Tibial artery (tissue), 4 donors: ENCODE measurements around the gene GRID2.
"Not testable (repeated sequence)": the region's sequence is repeated elsewhere in the genome, so short reads cannot be mapped to it uniquely, and the experiment has no call there.

ENCODE experiments used
- DNase-seq, 2 donors: peaks; one replicate each; pipeline ENCODE4 v3.0.0-alpha.2; 2019
- H3K27ac ChIP-seq, 2 donors: fragments of 200-600 bp; sonication (generic) in 1 of 2; 1 replicate in 1 of 2; 2 replicates in 1 of 2; pipeline ENCODE4 v1.5.1; 2018 to 2019; ENCODE audit warnings: mild to moderate bottlenecking in 1 of 2
- H3K27me3 ChIP-seq, 2 donors: fragments of 200-600 bp; sonication (generic) in 1 of 2; one replicate each; pipeline versions ENCODE4 v1.5.1 to v1.6.0; 2016 to 2019
- H3K36me3 ChIP-seq, 3 donors: fragments of 200-600 bp; sonication (generic) in 2 of 3; one replicate each; pipeline ENCODE4 v1.5.1; 2016 to 2019; ENCODE audit warnings: mild to moderate bottlenecking in 2 of 3
- H3K4me1 ChIP-seq, 4 donors: fragments of 200-600 bp; sonication (generic) in 2 of 4; 1 replicate in 3 of 4; 2 replicates in 1 of 4; pipeline ENCODE4 v1.5.1; 2016 to 2019
- H3K4me3 ChIP-seq, 2 donors: fragments of 200-600 bp; sonication (generic) in 1 of 2; 1 replicate in 1 of 2; 2 replicates in 1 of 2; pipeline ENCODE4 v1.5.1; 2018 to 2019; ENCODE audit warnings: mild to moderate bottlenecking in 2 of 2
- H3K9me3 ChIP-seq, 3 donors: fragments of 200-600 bp; sonication (generic) in 1 of 3; one replicate each; pipeline ENCODE4 v1.5.1; 2016 to 2019
- CTCF ChIP-seq, 2 experiments: fragments of 200-600 bp in 1 of 2; fragments of 450-650 bp in 1 of 2; IDR thresholded peaks; one replicate each; pipeline ENCODE4 v1.5.1; 2017 to 2019; ENCODE audit warnings: antibody characterized with exemption in 2 of 2, mild to moderate bottlenecking in 1 of 2, moderate library complexity in 1 of 2
- intact Hi-C: fragments of 100-400 bp; cut with DNase I; formaldehyde crosslinking; loops from one replicate; pipeline ENCODE4 v1.15.0; 2023; ENCODE audit warnings: low total_unique reads

GRID2 gene

DNA sequence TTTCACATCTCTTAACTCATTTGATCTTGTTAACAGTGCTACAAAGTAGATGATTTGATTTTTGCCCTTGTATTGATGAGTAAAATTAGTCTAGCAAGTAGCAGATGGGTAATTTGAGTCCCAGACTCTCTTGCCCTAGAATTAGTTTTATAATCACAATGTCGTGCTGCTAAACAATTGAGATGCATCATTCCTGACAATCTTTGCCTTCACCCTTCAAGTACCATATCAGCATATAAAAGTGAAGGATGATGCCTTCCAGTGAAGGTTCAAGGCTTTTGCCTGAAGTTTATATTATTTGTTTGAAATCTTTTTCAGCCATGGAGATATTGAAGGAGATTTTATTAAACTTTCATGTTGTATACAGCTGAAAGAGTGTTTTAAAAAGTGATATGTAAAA, 141.4 kb downstream of the GRID2 start:
- Histone ChIP-seq H3K27me3 (no peaks in the 10 kb centered on the region), H3K4me3 (no peak overlapping the region), H3K9me3 (no peaks in the 10 kb centered on the region), H3K4me1 (no peaks in the 10 kb centered on the region), H3K27ac (no peak overlapping the region), H3K36me3 (no peaks in the 10 kb centered on the region)
- no peak for DNase-seq
- TF ChIP-seq CTCF (IDR thresholded peaks at IDR 0.05), result no peak
- intact Hi-C loops, result no loop called here

GRCh38 chr4:92447255-92447905, 143.6 kb downstream of the GRID2 start:
- Histone ChIP-seq H3K4me1 (no peaks in the 10 kb centered on the region), H3K36me3 (no peaks in the 10 kb centered on the region), H3K27ac (no peak overlapping the region), H3K4me3 (no peak overlapping the region), H3K9me3 (no peaks in the 10 kb centered on the region), H3K27me3 (no peaks in the 10 kb centered on the region)
- DNase-seq, result no peak
- TF ChIP-seq CTCF (IDR thresholded peaks at IDR 0.05), result no peak
- intact Hi-C loops, result no loop called here

GRCh38 chr4:92448176-92448575, 144.4 kb downstream of the GRID2 start:
- H3K27ac ChIP-seq, H3K27me3 ChIP-seq, DNase-seq, H3K4me1 ChIP-seq, H3K4me3 ChIP-seq, H3K36me3 ChIP-seq, H3K9me3 ChIP-seq, intact Hi-C loops: not testable (repeated sequence)

- intact Hi-C loops, result no loop called here
- DNase-seq, result no peak
- Histone ChIP-seq H3K36me3 (no peaks in the 10 kb centered on the region), H3K4me1 (no peaks in the 10 kb centered on the region), H3K4me3 (no peak overlapping the region), H3K9me3 (no peaks in the 10 kb centered on the region), H3K27me3 (no peaks in the 10 kb centered on the region), H3K27ac (no peak overlapping the region)
- no peak for TF ChIP-seq CTCF (IDR thresholded peaks at IDR 0.05)
Observed at GRCh38 chr4:92450694-92451093, 146.9 kb downstream of the GRID2 start.

GRCh38 chr4:92451782-92452181, 148.0 kb downstream of the GRID2 start:
- Histone ChIP-seq H3K36me3 (no peaks in the 10 kb centered on the region), H3K27me3 (no peaks in the 10 kb centered on the region), H3K9me3 (no peaks in the 10 kb centered on the region), H3K27ac (no peak overlapping the region), H3K4me3 (no peak overlapping the region), H3K4me1 (no peaks in the 10 kb centered on the region)
- DNase-seq, result no peak
- TF ChIP-seq CTCF (IDR thresholded peaks at IDR 0.05), result no peak
- intact Hi-C loops, result no loop called here

- intact Hi-C loops, H3K4me3 ChIP-seq, H3K27ac ChIP-seq, H3K9me3 ChIP-seq, H3K27me3 ChIP-seq, DNase-seq, H3K36me3 ChIP-seq, H3K4me1 ChIP-seq: not testable (repeated sequence)
Observed at GRCh38 chr4:92452383-92452782, 148.6 kb downstream of the GRID2 start.

GRCh38 chr4:92455329-92455839, 151.6 kb downstream of the GRID2 start:
- no peak overlapping the region for H3K27ac ChIP-seq
- no peaks in the 10 kb centered on the region for H3K9me3 ChIP-seq
- no peaks in the 10 kb centered on the region for H3K27me3 ChIP-seq
- intact Hi-C loops, result no loop called here
- no peaks in the 10 kb centered on the region for H3K36me3 ChIP-seq
- TF ChIP-seq CTCF (IDR thresholded peaks at IDR 0.05), result no peak
- no peak overlapping the region for H3K4me3 ChIP-seq
- no peak for DNase-seq
- no peaks in the 10 kb centered on the region for H3K4me1 ChIP-seq
